Nephron (organoid): ENCODE results near the gene NUP107.

ENCODE experiments used
- H3K27ac Mint-ChIP-seq, 3 experiments: 2 replicates each; pipeline ENCODE4 v1.8.0; 2020; ENCODE audit warnings: mixed read lengths in 3 of 3, mild to moderate bottlenecking in 2 of 3, moderate library complexity in 1 of 3
- H3K27me3 Mint-ChIP-seq: 2 replicates; pipeline ENCODE4 v1.8.0; 2021; ENCODE audit warnings: low read depth, mild to moderate bottlenecking, moderate library complexity, mixed read lengths
- H3K36me3 Mint-ChIP-seq: 2 replicates; pipeline ENCODE4 v1.8.0; 2020; ENCODE audit warnings: low read depth, mixed read lengths
- H3K4me1 Mint-ChIP-seq: 2 replicates; pipeline ENCODE4 v1.8.0; 2020; ENCODE audit warnings: mixed read lengths
- H3K4me3 Mint-ChIP-seq, 3 experiments: 2 replicates each; pipeline ENCODE4 v1.8.0; 2020; ENCODE audit warnings: mild to moderate bottlenecking in 3 of 3, mixed read lengths in 3 of 3, moderate library complexity in 2 of 3
- H3K9me3 Mint-ChIP-seq: 2 replicates; pipeline ENCODE4 v1.8.0; 2020; ENCODE audit warnings: mixed read lengths
- TF ChIP-seq, protein P1 (sequence below), 3 experiments: fragments of 200-600 bp; sonication (generic); IDR thresholded peaks; one replicate each; pipeline ENCODE4 v1.5.0; 2021; ENCODE audit warnings: antibody characterized with exemption in 3 of 3; ENCODE audit not compliant: unreplicated experiment in 3 of 3

NUP107 gene

GRCh38 chr12:68779280-68779679, 92.5 kb downstream of the NUP107 start:
- Mint-ChIP-seq H3K27ac (no peak overlapping the region), H3K9me3 (no peaks in the 10 kb centered on the region), H3K4me1 (no peaks in the 10 kb centered on the region), H3K27me3 (no peaks in the 10 kb centered on the region), H3K36me3 (no peaks in the 10 kb centered on the region), H3K4me3 (no peak overlapping the region)
- TF ChIP-seq, protein P1, sequence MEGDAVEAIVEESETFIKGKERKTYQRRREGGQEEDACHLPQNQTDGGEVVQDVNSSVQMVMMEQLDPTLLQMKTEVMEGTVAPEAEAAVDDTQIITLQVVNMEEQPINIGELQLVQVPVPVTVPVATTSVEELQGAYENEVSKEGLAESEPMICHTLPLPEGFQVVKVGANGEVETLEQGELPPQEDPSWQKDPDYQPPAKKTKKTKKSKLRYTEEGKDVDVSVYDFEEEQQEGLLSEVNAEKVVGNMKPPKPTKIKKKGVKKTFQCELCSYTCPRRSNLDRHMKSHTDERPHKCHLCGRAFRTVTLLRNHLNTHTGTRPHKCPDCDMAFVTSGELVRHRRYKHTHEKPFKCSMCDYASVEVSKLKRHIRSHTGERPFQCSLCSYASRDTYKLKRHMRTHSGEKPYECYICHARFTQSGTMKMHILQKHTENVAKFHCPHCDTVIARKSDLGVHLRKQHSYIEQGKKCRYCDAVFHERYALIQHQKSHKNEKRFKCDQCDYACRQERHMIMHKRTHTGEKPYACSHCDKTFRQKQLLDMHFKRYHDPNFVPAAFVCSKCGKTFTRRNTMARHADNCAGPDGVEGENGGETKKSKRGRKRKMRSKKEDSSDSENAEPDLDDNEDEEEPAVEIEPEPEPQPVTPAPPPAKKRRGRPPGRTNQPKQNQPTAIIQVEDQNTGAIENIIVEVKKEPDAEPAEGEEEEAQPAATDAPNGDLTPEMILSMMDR (IDR thresholded peaks at IDR 0.05; ENCODE audit: unreplicated experiment in 3 of 3), result no peak

- H3K9me3 Mint-ChIP-seq, result no peaks in the 10 kb centered on the region
- no peaks in the 10 kb centered on the region for H3K27me3 Mint-ChIP-seq
- TF ChIP-seq, protein P1 (IDR thresholded peaks at IDR 0.05; ENCODE audit: unreplicated experiment in 3 of 3), result no peak
- H3K36me3 Mint-ChIP-seq, result no peaks in the 10 kb centered on the region
- no peak overlapping the region for H3K4me3 Mint-ChIP-seq
- no peak overlapping the region for H3K27ac Mint-ChIP-seq
- no peaks in the 10 kb centered on the region for H3K4me1 Mint-ChIP-seq
Measured at GRCh38 chr12:68780731-68781130, 94.0 kb downstream of the NUP107 start.

GRCh38 chr12:68781728-68782127, 95.0 kb downstream of the NUP107 start:
- H3K36me3 Mint-ChIP-seq, result no peaks in the 10 kb centered on the region
- H3K9me3 Mint-ChIP-seq, result no peaks in the 10 kb centered on the region
- no peaks in the 10 kb centered on the region for H3K27me3 Mint-ChIP-seq
- no peaks in the 10 kb centered on the region for H3K4me1 Mint-ChIP-seq
- no peak overlapping the region for H3K27ac Mint-ChIP-seq
- TF ChIP-seq, protein P1 (IDR thresholded peaks at IDR 0.05; ENCODE audit: unreplicated experiment in 3 of 3), result no peak
- no peak overlapping the region for H3K4me3 Mint-ChIP-seq

GRCh38 chr12:68784015-68784414, 97.2 kb downstream of the NUP107 start:
- Mint-ChIP-seq H3K4me1 (no peaks in the 10 kb centered on the region), H3K9me3 (no peaks in the 10 kb centered on the region), H3K27ac (no peak overlapping the region), H3K27me3 (no peaks in the 10 kb centered on the region), H3K4me3 (no peak overlapping the region), H3K36me3 (no peaks in the 10 kb centered on the region)
- TF ChIP-seq, protein P1 (IDR thresholded peaks at IDR 0.05; ENCODE audit: unreplicated experiment in 3 of 3), result no peak

DNA sequence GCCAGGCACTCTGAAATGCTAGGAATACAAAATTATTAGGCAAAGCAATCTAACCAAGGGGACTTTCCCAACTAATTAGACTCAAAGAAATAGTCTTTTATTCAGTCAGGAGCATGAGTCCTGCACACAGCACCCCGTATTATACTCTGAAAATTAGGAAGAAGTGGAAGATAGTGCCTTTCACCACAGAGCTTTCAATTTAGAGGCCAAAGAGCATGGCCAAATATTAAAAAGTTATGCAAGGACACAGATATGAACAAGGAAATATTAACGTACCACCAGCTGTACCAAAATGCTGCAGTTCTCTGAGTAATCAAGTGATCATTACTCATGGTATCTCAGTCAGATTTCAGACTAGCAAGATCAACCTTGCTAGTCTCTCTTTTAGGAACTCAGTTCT, 98.6 kb downstream of the NUP107 start:
- no peak overlapping the region for H3K4me3 Mint-ChIP-seq

DNA sequence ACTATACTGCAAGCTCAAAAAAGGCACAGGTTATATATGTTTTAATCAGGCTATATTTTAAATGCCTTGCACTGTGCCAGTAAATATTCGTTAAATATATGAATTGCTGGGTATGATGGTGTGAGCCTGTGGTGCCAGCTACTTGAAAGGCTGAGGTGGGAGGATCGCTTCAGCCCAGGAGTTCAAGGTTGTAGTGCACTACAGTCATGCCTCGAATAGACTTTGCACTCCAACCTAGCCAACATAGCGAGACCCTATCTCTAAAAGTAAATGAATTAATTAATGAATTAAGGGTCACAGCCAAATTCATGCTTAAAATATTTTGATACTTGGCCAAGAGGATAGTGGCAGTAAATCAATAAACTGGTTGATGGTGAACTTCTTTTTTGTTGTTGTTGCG, 99.0 kb downstream of the NUP107 start:
- no peaks in the 10 kb centered on the region for H3K36me3 Mint-ChIP-seq

More for the DNA sequence above, 98.6 kb downstream of the NUP107 start:
- Mint-ChIP-seq H3K27me3 (no peaks in the 10 kb centered on the region), H3K4me1 (no peaks in the 10 kb centered on the region), H3K27ac (no peak overlapping the region), H3K36me3 (no peaks in the 10 kb centered on the region), H3K9me3 (no peaks in the 10 kb centered on the region)
- TF ChIP-seq, protein P1 (IDR thresholded peaks at IDR 0.05; ENCODE audit: unreplicated experiment in 3 of 3), result no peak

More for the DNA sequence above, 99.0 kb downstream of the NUP107 start:
- H3K27ac Mint-ChIP-seq, result no peak overlapping the region
- TF ChIP-seq, protein P1 (IDR thresholded peaks at IDR 0.05; ENCODE audit: unreplicated experiment in 3 of 3), result no peak
- no peaks in the 10 kb centered on the region for H3K27me3 Mint-ChIP-seq
- H3K4me3 Mint-ChIP-seq, result no peak overlapping the region
- H3K4me1 Mint-ChIP-seq, result no peaks in the 10 kb centered on the region
- no peaks in the 10 kb centered on the region for H3K9me3 Mint-ChIP-seq
